Esophagus squamous epithelium (tissue), 4 donors: ENCODE measurements around the gene MAGOH.

Experiments
- CTCF ChIP-seq, 6 experiments: fragments of 450-650 bp in 4 of 6; fragments of 200-600 bp in 2 of 6; sonication (generic) in 2 of 6; IDR thresholded peaks; one replicate each; pipeline ENCODE4 v1.5.1; 2016 to 2019; ENCODE audit warnings: antibody characterized with exemption in 6 of 6, mild to moderate bottlenecking in 4 of 6, moderate library complexity in 4 of 6
- POLR2A ChIP-seq, 4 donors: fragments of 450-650 bp; IDR thresholded peaks; one replicate each; pipeline ENCODE4 v1.6.1; 2017; ENCODE audit warnings: antibody characterized with exemption in 4 of 4, mild to moderate bottlenecking in 4 of 4, moderate library complexity in 3 of 4

DNA sequence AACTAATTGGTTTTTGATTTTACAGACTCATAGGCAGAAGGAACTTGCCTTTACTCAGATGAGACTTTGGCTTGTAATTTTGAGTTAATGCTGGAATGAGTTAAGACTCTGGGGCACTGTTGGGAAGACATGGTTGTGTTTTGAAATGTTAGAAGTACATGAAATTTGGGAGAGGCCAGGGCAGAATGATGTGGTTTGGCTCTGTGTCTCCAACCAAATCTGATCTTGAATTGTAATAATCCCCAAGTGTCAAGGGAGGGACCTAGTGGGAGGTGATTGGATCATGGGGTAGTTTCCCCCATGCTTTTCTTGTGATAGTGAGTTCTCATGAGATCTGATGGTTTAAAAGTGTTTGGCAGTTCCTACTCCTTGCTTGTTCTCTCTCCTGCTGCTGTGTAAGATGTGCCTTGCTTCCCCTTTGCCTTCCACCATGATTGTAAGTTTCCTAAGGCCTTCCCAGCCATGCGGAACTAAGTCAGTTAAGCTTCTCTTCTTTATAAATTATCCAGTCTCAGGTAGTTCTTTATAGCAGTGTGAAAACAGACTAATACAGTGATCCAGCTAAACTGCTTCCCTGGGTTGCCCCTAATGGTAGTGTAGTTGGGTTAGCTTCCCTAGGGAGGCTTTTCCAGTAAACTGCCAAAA, 31.5 kb downstream of the MAGOH start:
- TF ChIP-seq POLR2A (IDR thresholded peaks at IDR 0.05) (no peak), CTCF (IDR thresholded peaks at IDR 0.05) (no peak)
